Muscle of leg (tissue), 11 donors: Measurements from ENCODE around the gene TBL1X. TPM values are rescaled to one million over a fixed set of nuclear protein-coding genes. Genes with fewer than 3 reads are reported as not detected.

Experiments used
- DNase-seq: peaks from one replicate; pipeline ENCODE4 v3.0.0; 2013
- H3K27ac ChIP-seq: one replicate; pipeline ENCODE4 v1.5.1; 2013; ENCODE audit warnings: mild to moderate bottlenecking, low read length, control low read depth
- H3K27me3 ChIP-seq: one replicate; pipeline ENCODE4 v1.6.1; 2013; ENCODE audit warnings: low read length; ENCODE audit not compliant: control insufficient read depth, insufficient read depth
- H3K36me3 ChIP-seq: one replicate; pipeline ENCODE4 v1.6.1; 2013; ENCODE audit warnings: low read length; ENCODE audit not compliant: control insufficient read depth, insufficient read depth
- H3K4me1 ChIP-seq: one replicate; pipeline ENCODE4 v1.6.1; 2013; ENCODE audit warnings: low read length; ENCODE audit not compliant: control insufficient read depth, insufficient read depth
- H3K4me3 ChIP-seq: one replicate; pipeline ENCODE4 v1.5.1; 2013; ENCODE audit warnings: low read length, control low read depth
- H3K9me3 ChIP-seq: replicated peaks from 2 replicates; pipeline ENCODE4 v1.6.1; 2013; ENCODE audit warnings: low read depth, low read length; ENCODE audit not compliant: control insufficient read depth
- WGBS: methylation state at CpG from one replicate; pipeline ENCODE4 v1.1.5; 2013; ENCODE audit warnings: missing lambda C conversion rate; ENCODE audit not compliant: insufficient coverage; 5-methylcytosine and 5-hydroxymethylcytosine counted together
- polyA plus RNA-seq, 8 donors: library from polyadenylated mRNA; unstranded; fragments of 120-200 nt; gene quantifications; one replicate each; pipeline versions ENCODE4 v1.2.1 to v1.2.3, GENCODE V29; 2013; ENCODE audit warnings: inconsistent platforms in 1 of 8, low replicate concordance in 1 of 8; ENCODE audit not compliant: insufficient read length in 8 of 8, insufficient read depth in 1 of 8
- total RNA-seq: library from RNA; stranded (reverse); fragments of 120-200 nt; gene quantifications from one replicate; pipeline ENCODE4 v1.2.4, GENCODE V29; 2013

Gene TBL1X
- total and polyA plus RNA-seq, 9 donors, result 7.1 to 19.0 (median 12.1) TPM

DNA sequence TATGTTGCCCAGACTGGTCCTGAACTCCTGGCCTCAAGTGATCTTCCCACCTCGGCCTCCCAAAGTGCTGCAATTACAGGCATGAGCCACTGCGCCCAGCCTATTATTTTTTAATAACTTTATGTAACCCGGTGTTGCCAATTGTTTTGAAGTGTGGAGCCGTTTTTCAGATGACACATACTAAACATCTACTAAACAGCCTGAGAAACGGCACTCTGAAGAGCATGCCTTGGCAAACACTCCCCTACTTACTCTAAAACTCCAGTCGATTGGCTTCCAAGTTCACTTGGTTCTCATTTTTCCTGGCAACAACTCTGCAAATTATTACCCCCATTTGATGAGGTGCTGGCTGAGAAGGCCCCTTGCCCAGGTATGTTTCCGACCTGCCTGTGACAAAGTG lies 169.7 kb downstream of the TBL1X start:
- Histone ChIP-seq H3K9me3 (no peaks in the 10 kb centered on the region), H3K36me3 (no peaks in the 10 kb centered on the region), H3K4me1 (no peaks in the 10 kb centered on the region), H3K27me3 (peaks cover 23% of the 10 kb centered on the region), H3K27ac (no peak overlapping the region), H3K4me3 (no peak overlapping the region)
- 43% methylated on average over 2 of the region's 7 CpGs for WGBS
- peak; percentile 52 for DNase-seq

- H3K4me1 ChIP-seq, result no peaks in the 10 kb centered on the region
- peaks cover 23% of the 10 kb centered on the region for H3K27me3 ChIP-seq
- no peaks in the 10 kb centered on the region for H3K36me3 ChIP-seq
- 80% methylated on average over 3 of the region's 4 CpGs for WGBS
- no peaks in the 10 kb centered on the region for H3K9me3 ChIP-seq
- DNase-seq, result peak; percentile 60
- H3K27ac ChIP-seq, result no peak overlapping the region
- no peak overlapping the region for H3K4me3 ChIP-seq
Observed at GRCh38 chrX:9635368-9635767, 170.5 kb downstream of the TBL1X start.

GRCh38 chrX:9635803-9636202 lies 170.9 kb downstream of the TBL1X start:
- Histone ChIP-seq H3K4me3 (no peak overlapping the region), H3K4me1 (no peaks in the 10 kb centered on the region), H3K36me3 (no peaks in the 10 kb centered on the region), H3K27ac (no peak overlapping the region), H3K27me3 (peaks cover 23% of the 10 kb centered on the region), H3K9me3 (no peaks in the 10 kb centered on the region)
- 51% methylated on average over 4 of the region's 4 CpGs for WGBS
- DNase-seq, result peak; percentile 50

DNA sequence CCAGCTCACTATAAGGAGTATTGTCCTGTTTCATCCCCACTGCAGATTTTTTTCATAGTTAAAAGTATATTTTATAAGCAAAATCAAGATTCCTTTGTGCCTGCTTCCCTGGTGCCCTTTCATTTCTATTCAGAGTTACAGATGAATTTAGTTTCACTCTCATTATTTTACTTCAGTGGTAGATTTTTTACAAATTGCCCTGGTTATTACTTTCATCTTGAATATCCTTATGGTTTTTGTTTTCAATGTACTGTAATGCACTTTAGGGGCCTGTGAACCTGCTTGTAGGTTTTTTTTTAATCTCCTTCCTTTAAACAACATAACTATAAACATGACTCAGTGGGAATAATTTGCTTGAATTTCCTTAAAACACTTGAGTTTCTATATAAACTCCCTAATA lies 174.0 kb downstream of the TBL1X start:
- DNase-seq, result no peak
- no peaks in the 10 kb centered on the region for H3K36me3 ChIP-seq
- H3K27me3 ChIP-seq, result peaks cover 22% of the 10 kb centered on the region
- H3K9me3 ChIP-seq, result no peaks in the 10 kb centered on the region
- peaks cover 6% of the 10 kb centered on the region for H3K4me1 ChIP-seq
- H3K4me3 ChIP-seq, result no peak overlapping the region
- H3K27ac ChIP-seq, result no peak overlapping the region

DNA sequence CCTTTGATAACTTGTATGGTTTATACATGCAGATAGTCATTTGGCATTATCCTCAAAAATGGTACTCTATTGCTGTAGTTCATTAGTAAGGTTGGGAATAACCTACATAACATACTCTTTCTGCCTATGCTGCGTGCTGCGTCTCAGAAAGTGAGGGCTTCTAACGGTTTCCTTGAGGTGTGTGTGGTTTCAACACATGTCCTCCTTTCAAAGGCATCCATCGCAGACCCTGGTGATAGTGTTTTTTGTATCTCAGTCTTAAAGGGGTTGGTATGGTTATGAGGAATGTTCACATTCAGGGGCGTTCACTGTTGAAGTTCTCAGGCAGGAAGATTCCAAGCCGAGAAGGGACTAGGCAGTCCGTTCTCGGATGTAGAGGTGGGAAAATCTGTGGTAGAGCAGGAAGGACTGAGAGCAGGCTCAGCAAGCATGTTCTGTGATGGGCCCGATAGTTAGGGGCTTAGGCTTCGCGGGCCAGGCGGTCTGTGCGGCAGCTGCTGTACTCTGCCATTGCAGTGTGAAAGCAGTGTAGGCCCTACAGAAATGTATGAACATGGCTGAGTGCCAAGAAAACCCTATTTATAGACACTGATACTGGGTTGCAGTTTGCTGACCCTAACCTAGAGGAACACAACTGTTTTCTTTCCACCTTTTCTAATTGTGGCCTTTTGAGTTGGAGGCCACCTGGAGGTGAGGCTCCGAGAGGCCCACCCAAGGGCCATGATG lies 177.6 kb downstream of the TBL1X start:
- peaks cover 23% of the 10 kb centered on the region for H3K27me3 ChIP-seq
- H3K27ac ChIP-seq, result no peak overlapping the region
- peak; percentile 43 for DNase-seq
- no peak overlapping the region for H3K4me3 ChIP-seq
- 85% methylated on average over 11 of the region's 14 CpGs for WGBS
- no peaks in the 10 kb centered on the region for H3K9me3 ChIP-seq
- peaks cover 19% of the 10 kb centered on the region for H3K4me1 ChIP-seq
- H3K36me3 ChIP-seq, result no peaks in the 10 kb centered on the region

- H3K4me1 ChIP-seq, result peaks cover 27% of the 10 kb centered on the region
- no peaks in the 10 kb centered on the region for H3K36me3 ChIP-seq
- no peak overlapping the region for H3K4me3 ChIP-seq
- no CpG with 5 or more reads among the region's 4 CpGs for WGBS
- DNase-seq, result no peak
- no peaks in the 10 kb centered on the region for H3K9me3 ChIP-seq
- H3K27ac ChIP-seq, result no peak overlapping the region
- H3K27me3 ChIP-seq, result peaks cover 32% of the 10 kb centered on the region
Observed at GRCh38 chrX:9643807-9644206, 178.9 kb downstream of the TBL1X start.

GRCh38 chrX:9644335-9644734 lies 179.5 kb downstream of the TBL1X start:
- WGBS, result 92% methylated on average over 2 of the region's 6 CpGs
- DNase-seq, result peak; percentile 49
- peaks cover 27% of the 10 kb centered on the region for H3K4me1 ChIP-seq
- no peak overlapping the region for H3K27ac ChIP-seq
- H3K9me3 ChIP-seq, result no peaks in the 10 kb centered on the region
- H3K27me3 ChIP-seq, result peaks cover 34% of the 10 kb centered on the region
- no peaks in the 10 kb centered on the region for H3K36me3 ChIP-seq
- H3K4me3 ChIP-seq, result no peak overlapping the region

- Histone ChIP-seq H3K36me3 (no peaks in the 10 kb centered on the region), H3K4me3 (no peak overlapping the region), H3K4me1 (peaks cover 27% of the 10 kb centered on the region), H3K27ac (peak overlapping the region; percentile 76), H3K27me3 (peaks cover 38% of the 10 kb centered on the region), H3K9me3 (no peaks in the 10 kb centered on the region)
- peak; percentile 66 for DNase-seq
- 38% methylated on average over 8 of the region's 12 CpGs for WGBS
Observed at GRCh38 chrX:9646471-9647224, 181.8 kb downstream of the TBL1X start.

DNA sequence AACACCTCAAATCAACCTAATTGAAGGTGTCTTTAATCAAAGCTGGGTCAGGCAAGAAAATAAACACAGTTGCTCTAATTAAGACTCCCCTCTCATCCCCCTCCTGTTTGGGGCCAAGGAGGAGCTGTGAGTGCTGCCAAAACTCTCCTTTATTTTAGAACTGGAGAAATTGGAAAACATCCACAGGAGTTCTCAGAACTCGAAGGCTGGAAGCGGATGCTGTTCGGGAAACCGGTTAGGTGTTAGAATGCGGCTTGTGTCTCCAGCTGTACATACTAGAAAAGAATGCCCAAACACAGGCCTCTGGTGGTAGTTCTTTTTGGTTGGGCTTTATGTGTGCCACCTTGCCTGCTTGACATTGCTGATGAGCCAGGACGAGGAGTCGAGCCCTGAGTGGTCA lies 182.6 kb downstream of the TBL1X start:
- no peaks in the 10 kb centered on the region for H3K36me3 ChIP-seq
- DNase-seq, result peak; percentile 81
- peaks cover 40% of the 10 kb centered on the region for H3K27me3 ChIP-seq
- H3K4me1 ChIP-seq, result peaks cover 29% of the 10 kb centered on the region
- H3K27ac ChIP-seq, result peak overlapping the region; percentile 76
- H3K4me3 ChIP-seq, result no peak overlapping the region
- no peaks in the 10 kb centered on the region for H3K9me3 ChIP-seq
- no CpG with 5 or more reads among the region's 7 CpGs for WGBS

GRCh38 chrX:9650091-9650490 lies 185.2 kb downstream of the TBL1X start:
- H3K4me3 ChIP-seq, result no peak overlapping the region
- peaks cover 29% of the 10 kb centered on the region for H3K27me3 ChIP-seq
- no peaks in the 10 kb centered on the region for H3K9me3 ChIP-seq
- WGBS, result no CpG with 5 or more reads among the region's 3 CpGs
- H3K36me3 ChIP-seq, result no peaks in the 10 kb centered on the region
- no peak for DNase-seq
- peaks cover 21% of the 10 kb centered on the region for H3K4me1 ChIP-seq
- H3K27ac ChIP-seq, result no peak overlapping the region
